ENCODE results near the gene FERMT2. TPM values are rescaled to one million over a fixed set of nuclear protein-coding genes. Genes with fewer than 3 reads are reported as not detected.

FERMT2 gene
- total RNA-seq, 2 donors from 2014 or later: 38.8 to 62.9 TPM

DNA sequence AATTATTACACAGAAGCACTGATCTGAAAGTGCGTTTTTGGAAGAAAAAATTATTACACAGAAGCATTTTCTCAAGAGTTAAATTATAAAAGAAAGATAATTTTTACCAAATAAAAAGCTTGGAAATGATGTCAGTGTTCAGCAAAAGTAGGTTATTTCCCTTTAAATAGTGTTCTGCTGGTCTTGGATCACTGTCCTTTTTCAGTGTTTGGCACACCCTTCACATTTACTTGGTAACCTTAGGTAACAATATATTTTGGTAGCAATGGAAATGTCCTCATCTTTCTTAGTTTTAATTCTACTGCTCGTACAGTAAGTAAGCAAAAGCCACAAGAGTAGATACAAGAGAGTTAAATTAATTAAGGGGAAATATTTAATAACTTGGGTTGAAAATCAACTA lies 40.3 kb downstream of the FERMT2 start:
- TF ChIP-seq POLR2A (IDR thresholded peaks at IDR 0.05) (no peak), POLR2AphosphoS5 (IDR thresholded peaks at IDR 0.05) (no peak)
- TF ChIP-seq, protein P1, sequence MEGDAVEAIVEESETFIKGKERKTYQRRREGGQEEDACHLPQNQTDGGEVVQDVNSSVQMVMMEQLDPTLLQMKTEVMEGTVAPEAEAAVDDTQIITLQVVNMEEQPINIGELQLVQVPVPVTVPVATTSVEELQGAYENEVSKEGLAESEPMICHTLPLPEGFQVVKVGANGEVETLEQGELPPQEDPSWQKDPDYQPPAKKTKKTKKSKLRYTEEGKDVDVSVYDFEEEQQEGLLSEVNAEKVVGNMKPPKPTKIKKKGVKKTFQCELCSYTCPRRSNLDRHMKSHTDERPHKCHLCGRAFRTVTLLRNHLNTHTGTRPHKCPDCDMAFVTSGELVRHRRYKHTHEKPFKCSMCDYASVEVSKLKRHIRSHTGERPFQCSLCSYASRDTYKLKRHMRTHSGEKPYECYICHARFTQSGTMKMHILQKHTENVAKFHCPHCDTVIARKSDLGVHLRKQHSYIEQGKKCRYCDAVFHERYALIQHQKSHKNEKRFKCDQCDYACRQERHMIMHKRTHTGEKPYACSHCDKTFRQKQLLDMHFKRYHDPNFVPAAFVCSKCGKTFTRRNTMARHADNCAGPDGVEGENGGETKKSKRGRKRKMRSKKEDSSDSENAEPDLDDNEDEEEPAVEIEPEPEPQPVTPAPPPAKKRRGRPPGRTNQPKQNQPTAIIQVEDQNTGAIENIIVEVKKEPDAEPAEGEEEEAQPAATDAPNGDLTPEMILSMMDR (IDR thresholded peaks at IDR 0.05): no peak
- Histone ChIP-seq H3K27me3 (replicated peaks; ENCODE audit: insufficient read depth) (no peaks in the 10 kb centered on the region), H3K4me3 (no peak overlapping the region), H3K4me1 (replicated peaks) (peaks cover 4% of the 10 kb centered on the region), H3K27ac (no peak overlapping the region), H3K9me3 (no peaks in the 10 kb centered on the region), H3K36me3 (no peaks in the 10 kb centered on the region)
- WGBS: 60% methylated on average over 2 of the region's 2 CpGs
- DNase-seq (ENCODE audit: low spot score): no peak
- intact Hi-C loops (cut with DNase I): no loop called here

GRCh38 chr14:52907949-52908348 lies 42.9 kb downstream of the FERMT2 start:
- intact Hi-C loops (cut with DNase I): no loop called here

GRCh38 chr14:52906141-52906601 lies 44.7 kb downstream of the FERMT2 start:
- H3K36me3 ChIP-seq: no peaks in the 10 kb centered on the region
- WGBS: 71% methylated on average over 3 of the region's 3 CpGs
- TF ChIP-seq, protein P1 (IDR thresholded peaks at IDR 0.05): no peak
- no peak for TF ChIP-seq POLR2A (IDR thresholded peaks at IDR 0.05)
- H3K9me3 ChIP-seq: no peaks in the 10 kb centered on the region
- peaks cover 4% of the 10 kb centered on the region for H3K4me1 ChIP-seq (replicated peaks)
- DNase-seq (ENCODE audit: low spot score): no peak
- intact Hi-C loops (cut with DNase I): no loop called here
- no peak overlapping the region for H3K4me3 ChIP-seq
- no peaks in the 10 kb centered on the region for H3K27me3 ChIP-seq (replicated peaks; ENCODE audit: insufficient read depth)
- no peak overlapping the region for H3K27ac ChIP-seq

More at GRCh38 chr14:52907949-52908348, 42.9 kb downstream of the FERMT2 start:
- Histone ChIP-seq H3K36me3 (no peaks in the 10 kb centered on the region), H3K4me1 (replicated peaks) (peaks cover 4% of the 10 kb centered on the region), H3K27me3 (replicated peaks; ENCODE audit: insufficient read depth) (no peaks in the 10 kb centered on the region), H3K9me3 (no peaks in the 10 kb centered on the region), H3K4me3 (no peak overlapping the region), H3K27ac (no peak overlapping the region)
- no peak for DNase-seq (ENCODE audit: low spot score)
- TF ChIP-seq POLR2A (IDR thresholded peaks at IDR 0.05): no peak
- WGBS: 82% methylated on average over 5 of the region's 5 CpGs

DNA sequence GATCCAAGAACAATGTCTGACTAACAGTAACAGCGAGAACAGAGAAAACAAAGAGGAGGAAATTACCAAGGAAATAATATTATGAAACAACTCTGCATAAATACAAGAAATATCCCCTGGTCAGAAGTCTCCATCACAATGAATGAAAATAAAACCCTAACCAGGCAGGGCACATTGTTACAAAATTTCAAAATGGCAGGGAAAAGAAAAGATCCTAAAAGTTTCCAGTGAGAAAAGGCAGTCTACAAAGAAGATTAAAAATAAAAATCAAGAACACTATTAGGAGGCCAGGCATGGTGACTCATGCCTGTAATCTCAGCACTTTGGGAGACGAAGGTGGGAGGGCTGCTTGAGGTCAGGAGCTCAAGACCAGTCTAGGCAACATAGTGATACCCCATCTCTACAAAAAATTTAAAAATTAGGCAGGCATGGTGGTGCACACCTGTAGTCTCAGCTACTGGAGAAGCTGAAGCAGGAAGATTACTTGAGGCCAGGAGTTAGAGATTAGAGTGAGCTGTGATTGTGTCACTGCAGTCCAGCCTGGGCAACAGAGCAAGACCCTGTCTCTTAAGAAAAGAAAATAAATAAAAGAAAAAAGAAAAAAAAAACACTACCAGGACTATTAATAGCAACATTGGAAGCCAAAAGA lies 47.8 kb downstream of the FERMT2 start:
- intact Hi-C loops (cut with DNase I): no loop called here
- Histone ChIP-seq H3K4me3 (no peak overlapping the region), H3K4me1 (replicated peaks) (no peaks in the 10 kb centered on the region), H3K27me3 (replicated peaks; ENCODE audit: insufficient read depth) (no peaks in the 10 kb centered on the region), H3K36me3 (no peaks in the 10 kb centered on the region), H3K9me3 (no peaks in the 10 kb centered on the region), H3K27ac (no peak overlapping the region)
- no peak for DNase-seq (ENCODE audit: low spot score)
- no peak for TF ChIP-seq POLR2A (IDR thresholded peaks at IDR 0.05)
- TF ChIP-seq POLR2AphosphoS5 (IDR thresholded peaks at IDR 0.05): no peak
- TF ChIP-seq, protein P1 (IDR thresholded peaks at IDR 0.05): no peak
- 58% methylated on average over 2 of the region's 2 CpGs for WGBS

GRCh38 chr14:52901357-52901980 lies 49.4 kb downstream of the FERMT2 start:
- WGBS: 67% methylated on average over 4 of the region's 4 CpGs
- H3K27me3 ChIP-seq (replicated peaks; ENCODE audit: insufficient read depth): no peaks in the 10 kb centered on the region
- TF ChIP-seq POLR2AphosphoS5 (IDR thresholded peaks at IDR 0.05): no peak
- TF ChIP-seq POLR2A (IDR thresholded peaks at IDR 0.05): no peak
- TF ChIP-seq, protein P1 (IDR thresholded peaks at IDR 0.05): no peak
- no peaks in the 10 kb centered on the region for H3K4me1 ChIP-seq (replicated peaks)
- H3K4me3 ChIP-seq: no peak overlapping the region
- no peaks in the 10 kb centered on the region for H3K36me3 ChIP-seq
- intact Hi-C loops (cut with DNase I): no loop called here
- DNase-seq (ENCODE audit: low spot score): no peak
- no peak overlapping the region for H3K27ac ChIP-seq
- no peaks in the 10 kb centered on the region for H3K9me3 ChIP-seq
